Choroid plexus epithelial cell (primary cell): ENCODE data around the gene KLHDC1.
A peak's percentile ranks its signal among the peaks of the same experiment; 100 is the strongest.
"Not testable (repeated sequence)": the region's sequence is repeated elsewhere in the genome, so short reads cannot be mapped to it uniquely, and the experiment has no call there.

Experiments
- DNase-seq: peaks from one replicate; pipeline ENCODE4 v3.0.0-alpha.2; 2010; ENCODE audit warnings: low read depth
- H3K4me3 ChIP-seq: 2 replicates; pipeline ENCODE4 v1.5.1; 2011; ENCODE audit warnings: low read depth, mild to moderate bottlenecking, control low read depth, low read length, moderate library complexity
- CTCF ChIP-seq: conservative IDR thresholded peaks from 2 replicates; pipeline ENCODE4 v1.5.1; 2011; ENCODE audit warnings: low read depth, mild to moderate bottlenecking, control low read depth, inconsistent platforms, low read length, moderate library complexity

Gene KLHDC1

GRCh38 chr14:49767571-49768300, 74.8 kb downstream of the KLHDC1 start, which contains the start of gene KLHDC2:
Gene KLHDC2 (plus strand): TSS chr14:49768153. CDS start chr14:49768469, 316 bp downstream.
- peak; percentile 92 for DNase-seq
- peak within 1 kb of the TSS; percentile 96 for H3K4me3 ChIP-seq
- peak; percentile 0 for TF ChIP-seq CTCF

DNA sequence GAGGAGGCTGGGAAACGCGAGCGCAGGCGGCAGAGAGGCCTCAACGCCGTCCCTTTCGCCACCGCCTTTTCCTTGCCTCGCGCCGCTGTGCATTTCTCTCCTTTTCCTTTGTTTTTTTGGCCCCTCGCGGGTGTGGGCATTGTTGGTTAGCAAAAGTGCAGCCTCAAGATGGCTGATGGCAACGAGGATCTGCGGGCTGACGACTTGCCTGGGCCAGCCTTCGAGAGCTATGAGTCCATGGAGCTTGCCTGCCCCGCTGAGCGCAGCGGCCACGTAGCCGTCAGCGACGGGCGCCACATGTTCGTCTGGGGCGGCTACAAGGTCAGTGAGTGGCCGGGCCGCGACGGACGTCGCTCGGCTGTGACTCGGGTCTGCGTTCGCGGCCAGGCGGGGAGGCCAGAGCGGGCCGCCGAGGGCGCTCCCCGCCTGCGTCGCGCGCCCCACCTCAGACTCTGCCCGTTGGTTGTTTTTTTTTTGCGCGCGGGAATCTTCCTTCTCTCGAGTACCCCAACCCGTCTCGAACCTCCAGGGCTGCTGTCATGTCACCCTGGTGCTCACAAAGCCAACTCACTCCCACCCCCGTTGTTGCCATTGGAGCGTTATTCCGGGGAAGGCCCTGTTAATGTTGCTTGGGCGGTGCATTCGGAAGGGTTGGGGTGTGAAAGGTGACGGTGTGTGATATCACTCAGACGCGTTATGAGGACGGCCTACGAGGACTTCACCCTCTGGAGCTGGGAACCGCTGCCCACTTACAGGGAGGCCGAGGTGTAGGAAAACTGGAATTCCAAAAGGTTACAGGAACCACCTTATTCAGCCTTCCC, 75.6 kb downstream of the KLHDC1 start:
- no peak for TF ChIP-seq CTCF
- peak overlapping the region; percentile 96 for H3K4me3 ChIP-seq
- DNase-seq = peak; percentile 68

DNA sequence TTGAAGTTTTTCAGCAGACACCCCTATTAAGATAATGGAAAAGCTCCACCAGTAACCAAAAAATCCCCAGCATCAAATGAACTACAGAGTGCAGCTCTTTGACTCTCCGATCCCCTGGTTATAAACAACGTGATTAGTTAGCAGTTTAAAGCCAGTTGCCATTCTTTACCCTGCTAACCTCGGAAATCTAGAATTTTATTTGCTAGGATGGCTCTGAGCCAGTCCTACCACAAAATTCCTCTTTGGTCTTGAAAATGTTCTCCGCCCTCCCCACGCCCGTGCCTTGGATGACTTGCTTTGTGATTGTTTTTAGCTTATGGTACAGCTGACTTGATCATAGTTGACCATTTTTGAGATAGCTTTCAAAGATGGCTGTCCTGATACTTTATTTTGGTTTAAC, 76.3 kb downstream of the KLHDC1 start:
- TF ChIP-seq CTCF = no peak
- peak overlapping the region; percentile 96 for H3K4me3 ChIP-seq
- DNase-seq = peak; percentile 64

DNA sequence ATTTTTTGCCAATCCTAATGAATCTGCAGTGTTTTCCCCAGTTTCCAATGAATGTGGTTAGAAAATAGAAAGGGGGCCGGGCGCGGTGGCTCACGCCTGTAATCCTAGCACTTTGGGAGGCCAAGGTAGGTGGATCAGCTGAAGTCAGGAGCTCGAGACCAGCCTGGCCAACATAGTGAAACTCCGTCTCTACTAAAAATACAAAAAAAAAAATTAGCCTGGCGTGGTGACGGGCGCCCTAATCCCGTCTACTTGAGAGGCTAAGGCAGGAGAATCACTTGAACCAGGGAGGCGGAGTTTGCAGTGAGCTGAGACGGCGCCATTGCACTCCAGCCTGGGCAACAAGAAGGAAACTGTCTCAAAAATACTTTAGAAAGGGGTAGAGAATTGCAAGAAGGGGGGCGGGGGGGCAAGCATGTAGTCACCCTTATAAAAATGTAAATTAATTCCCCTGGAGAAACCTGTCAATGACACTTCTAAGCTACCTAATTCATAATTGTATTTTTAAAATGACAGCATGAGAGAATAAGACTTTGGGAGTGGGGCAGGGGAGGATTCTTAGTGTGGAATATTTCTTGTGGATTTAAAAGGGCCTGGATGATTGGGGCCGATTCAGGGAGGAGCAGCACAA, 76.8 kb downstream of the KLHDC1 start:
- no peak for DNase-seq
- H3K4me3 ChIP-seq = peak overlapping the region; percentile 96
- no peak for TF ChIP-seq CTCF

- no peak for TF ChIP-seq CTCF
- DNase-seq = peak; percentile 76
- H3K4me3 ChIP-seq = peak overlapping the region; percentile 96
Observed at GRCh38 chr14:49770212-49770817, 77.4 kb downstream of the KLHDC1 start.

DNA sequence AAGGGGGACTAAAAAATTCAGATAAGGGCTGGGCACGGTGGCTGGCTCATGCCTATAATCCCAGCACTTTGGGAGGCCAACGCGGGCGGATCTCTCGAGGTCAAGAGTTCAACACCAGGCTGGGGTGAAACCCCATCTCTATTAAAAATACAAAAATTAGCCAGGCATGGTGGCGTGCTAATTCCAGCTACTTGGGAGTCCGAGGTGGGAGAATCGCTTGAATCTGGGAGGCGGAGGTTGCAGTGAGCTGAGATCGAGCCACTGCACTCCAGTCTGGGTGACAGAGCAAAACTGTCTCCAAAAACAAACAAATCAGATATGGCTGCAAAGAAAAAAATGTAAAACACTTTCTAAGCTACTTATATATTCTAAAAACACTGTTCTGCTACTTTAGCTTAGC, 78.8 kb downstream of the KLHDC1 start:
- not testable (repeated sequence) for H3K4me3 ChIP-seq, DNase-seq

- TF ChIP-seq CTCF = no peak
- no peak overlapping the region for H3K4me3 ChIP-seq
- DNase-seq = no peak
Observed at GRCh38 chr14:49774106-49774505, 81.2 kb downstream of the KLHDC1 start.
